Measurements from ENCODE around the gene PRKCH.

Gene PRKCH

DNA sequence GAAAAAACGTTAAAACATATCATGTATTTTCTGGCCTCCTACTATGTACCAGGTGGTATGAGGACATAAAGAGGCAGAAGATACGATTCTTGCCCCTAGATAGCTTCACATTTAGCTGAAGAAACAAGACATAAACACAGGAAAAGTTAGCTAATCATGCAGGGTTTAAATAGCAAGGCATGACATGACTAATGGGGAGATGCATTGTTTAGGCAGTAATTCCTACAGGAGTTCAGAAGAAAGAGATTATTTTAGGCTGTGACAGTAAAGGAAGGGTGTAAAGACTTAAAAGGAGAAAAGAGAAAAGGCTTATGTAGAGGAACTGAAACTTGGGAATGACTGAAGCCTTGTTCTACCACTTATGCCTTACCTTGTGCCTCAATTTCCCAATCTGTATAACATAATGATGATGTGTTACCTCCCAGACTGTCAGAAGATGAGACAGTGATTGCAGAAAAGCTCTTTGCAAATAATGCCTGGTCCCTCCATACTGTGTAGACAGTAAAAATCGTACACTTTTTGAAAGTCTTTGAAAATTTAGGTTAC, 44.4 kb downstream of the PRKCH start:
- no peak for DNase-seq (ENCODE audit: low spot score)

DNA sequence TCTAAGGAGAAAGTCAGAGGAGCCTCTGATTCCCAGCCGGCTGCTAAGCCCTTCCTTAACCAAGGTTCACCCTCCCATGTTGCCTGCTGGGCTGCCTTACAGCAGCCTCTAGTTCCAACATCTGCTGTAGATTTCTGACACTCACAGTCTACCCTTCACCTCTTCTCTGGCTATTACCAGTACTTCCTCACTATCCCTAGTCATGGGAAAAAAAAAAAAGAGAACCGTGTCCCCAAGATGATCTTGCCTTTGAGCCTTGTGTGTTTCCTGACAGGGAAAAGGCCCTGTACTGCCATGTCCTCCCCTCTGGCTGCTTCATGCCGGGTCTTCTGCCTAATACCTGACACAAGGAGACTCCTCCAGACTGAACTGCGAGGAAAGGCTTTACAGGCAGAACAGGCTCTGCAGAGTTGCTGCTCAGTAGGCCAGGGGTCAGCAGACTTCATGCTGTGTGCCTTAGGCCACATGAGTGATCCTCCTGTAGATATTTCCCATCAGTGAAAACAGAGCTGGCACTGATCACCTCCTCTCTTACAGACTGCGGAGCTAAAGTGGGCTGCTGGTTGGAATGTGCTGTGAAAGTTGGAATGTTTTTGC, 46.8 kb downstream of the PRKCH start:
- DNase-seq (ENCODE audit: low spot score): no peak

DNA sequence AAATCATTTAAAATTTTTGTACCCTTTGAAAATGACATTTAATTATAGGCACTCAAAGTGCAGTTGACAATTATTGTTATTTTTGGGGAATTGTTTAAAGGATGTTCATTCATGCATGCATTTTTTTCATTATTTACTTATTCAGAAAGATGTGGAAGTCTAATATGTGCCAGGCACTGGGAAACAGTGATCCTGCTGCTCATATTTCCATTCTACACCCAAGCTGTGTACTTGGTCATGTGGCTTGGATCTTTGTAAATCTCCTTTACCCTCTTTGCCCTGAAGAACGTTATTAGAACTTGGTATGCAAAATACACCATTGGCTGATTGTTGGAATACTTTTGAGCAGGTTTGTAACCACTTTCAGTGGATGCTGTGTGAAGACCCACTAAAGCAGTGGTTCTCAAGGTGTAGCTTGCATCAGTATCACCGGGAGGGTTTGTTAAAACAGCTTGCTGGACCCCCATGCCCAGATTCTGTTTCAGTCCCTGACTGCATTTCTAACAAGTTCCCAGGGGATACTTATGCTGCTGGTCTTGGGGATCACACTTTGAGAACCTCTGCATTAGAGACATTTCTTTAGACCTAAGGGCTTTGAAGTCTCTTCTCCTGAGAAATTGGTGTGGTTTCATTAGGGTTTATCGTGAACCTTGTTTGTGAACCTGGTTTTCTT, 47.5 kb downstream of the PRKCH start:
- no peak for DNase-seq (ENCODE audit: low spot score)

DNA sequence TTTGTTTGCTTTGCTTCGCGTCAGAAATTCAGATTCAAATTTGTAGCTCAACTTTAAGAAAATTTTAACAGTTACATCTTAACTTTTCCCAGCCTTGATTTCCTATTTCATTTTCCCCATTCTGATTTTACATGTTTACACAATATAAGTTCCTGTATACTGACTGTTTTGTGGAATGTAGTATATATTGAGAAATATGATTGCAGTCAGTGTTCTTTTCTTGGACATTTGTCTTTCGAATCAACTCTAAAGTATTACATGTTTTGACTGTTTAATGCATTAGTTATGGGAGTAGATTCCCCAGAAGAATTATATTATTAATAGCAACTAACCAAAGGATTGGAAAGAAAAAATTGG, 48.1 kb downstream of the PRKCH start:
- no peak for DNase-seq (ENCODE audit: low spot score)

DNA sequence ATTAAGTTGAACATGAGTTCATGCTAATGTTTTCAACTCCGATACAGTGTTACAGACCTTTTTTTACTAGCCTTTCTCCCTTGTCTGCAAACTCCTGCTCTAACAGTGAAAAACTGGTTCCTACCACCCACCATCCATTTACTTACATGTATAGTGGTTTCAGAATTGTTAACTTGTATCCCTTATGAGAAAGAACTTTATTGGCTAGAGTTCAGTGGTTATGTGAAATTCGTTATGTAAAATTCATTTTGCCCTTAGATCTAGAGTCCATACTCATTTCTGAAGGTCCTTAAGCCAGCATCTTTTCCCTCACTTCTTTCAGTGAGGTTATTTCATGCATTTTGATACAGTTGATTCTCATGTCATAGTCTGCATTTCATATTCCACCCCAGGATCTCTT, 51.0 kb downstream of the PRKCH start:
- no peak for DNase-seq (ENCODE audit: low spot score)

DNA sequence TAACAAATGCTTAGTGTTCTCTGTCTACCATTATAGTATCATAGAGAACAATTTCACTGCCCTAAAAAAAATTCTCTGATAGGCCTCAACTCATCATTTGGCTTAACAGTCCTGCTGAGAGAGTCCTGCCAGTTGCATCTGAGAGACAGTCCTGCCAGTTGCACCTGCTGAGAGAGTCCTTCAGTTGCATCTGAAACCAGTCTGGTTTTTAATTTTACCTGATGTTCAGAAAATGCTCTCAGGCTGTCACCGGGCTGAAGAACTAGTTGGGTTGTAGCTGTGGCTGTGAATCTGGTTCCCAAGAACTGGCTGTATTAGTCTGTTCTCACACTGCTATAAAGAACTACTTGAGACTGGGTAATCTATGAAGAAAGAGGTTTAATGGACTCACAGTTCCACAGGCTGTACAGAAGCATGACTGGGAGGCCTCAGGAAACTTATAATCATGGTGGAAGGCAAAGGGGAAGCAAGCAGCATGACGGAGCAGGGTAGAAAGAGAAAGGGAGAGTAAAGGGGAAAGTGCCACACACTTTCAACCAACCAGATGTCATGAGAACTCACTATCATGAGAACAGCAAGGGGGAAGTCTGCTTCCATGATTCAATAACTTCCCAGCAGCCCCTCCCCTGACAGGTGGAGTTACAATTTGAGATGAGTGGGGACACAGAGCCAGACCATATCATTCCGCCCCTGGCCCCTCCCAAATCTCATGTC, 51.6 kb downstream of the PRKCH start:
- no peak for DNase-seq (ENCODE audit: low spot score)

DNA sequence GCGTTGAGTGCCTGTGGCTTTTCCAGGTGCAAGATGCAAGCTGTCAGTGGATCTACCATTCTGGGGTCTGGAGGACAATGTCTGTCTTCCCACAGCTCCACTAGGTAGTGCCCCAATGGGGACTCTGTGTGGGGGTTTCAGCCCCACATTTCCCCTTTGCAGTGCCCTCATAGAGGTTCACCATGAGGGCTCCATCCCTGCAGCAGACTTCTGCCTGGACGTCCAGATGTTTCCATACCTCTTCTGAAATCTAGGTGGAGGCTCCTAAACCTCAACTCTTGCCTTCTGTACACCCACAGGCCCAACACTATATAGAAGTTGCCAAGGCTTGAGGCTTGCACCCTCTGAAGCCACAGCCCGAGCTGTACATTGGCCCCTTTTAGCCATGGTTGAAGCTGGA, 52.9 kb downstream of the PRKCH start:
- DNase-seq (ENCODE audit: low spot score): no peak

DNA sequence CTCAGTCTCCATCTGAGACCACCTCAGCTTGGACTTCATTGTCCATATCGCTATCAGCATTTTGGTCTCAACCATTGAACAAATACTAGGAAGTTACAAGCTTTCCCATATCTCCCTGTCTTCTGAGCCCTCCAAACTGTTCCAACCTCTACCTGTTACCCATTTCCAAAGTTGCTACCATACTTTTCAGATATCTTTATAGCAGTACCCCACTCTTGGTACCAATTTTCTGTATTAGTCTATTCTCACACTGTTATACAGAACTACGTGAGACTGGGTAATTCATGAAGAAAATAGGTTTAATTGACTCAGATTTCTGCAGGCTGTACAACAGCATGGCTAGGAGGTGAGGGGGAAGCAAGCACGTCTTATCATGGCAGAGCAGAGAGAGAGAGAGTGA, 53.8 kb downstream of the PRKCH start:
- DNase-seq (ENCODE audit: low spot score): no peak

DNA sequence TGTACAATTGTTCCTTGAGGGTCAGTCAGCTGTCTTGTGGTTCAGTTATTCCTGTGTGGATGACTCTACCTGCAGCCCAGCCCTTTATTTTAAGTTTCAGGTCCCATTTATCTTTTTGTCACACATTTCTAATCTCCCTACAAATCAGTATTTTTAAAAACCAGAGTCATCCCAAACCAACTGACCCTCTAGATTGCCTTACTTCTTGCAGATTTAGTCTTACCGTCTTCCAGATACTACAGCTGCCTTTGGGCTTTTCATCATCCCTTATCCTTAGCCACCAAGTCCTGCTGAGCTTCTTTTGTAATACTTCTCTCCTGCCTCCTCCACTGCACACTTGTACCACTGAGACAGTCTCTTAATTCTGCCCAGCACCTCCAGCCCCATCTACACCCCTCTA, 54.9 kb downstream of the PRKCH start:
- DNase-seq (ENCODE audit: low spot score): no peak

DNA sequence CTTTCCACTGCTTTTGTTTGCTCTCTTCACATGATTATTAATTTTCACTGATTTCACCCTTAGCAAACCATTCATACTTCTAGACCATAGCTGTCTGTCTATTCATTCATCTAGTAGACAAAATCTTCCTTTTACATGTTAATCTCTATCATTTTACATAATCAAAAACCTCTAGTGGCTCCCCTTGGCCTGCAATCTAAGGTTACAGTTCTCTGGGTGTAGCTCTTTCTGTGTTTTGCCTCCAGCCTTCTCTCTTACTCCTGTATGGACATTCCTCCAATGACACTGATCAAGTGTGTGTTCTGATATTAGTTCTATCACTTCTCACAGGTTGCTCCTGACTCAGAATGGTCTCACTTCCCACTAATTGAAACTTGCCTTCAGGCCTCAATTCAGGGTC, 56.4 kb downstream of the PRKCH start:
- DNase-seq (ENCODE audit: low spot score): no peak

DNA sequence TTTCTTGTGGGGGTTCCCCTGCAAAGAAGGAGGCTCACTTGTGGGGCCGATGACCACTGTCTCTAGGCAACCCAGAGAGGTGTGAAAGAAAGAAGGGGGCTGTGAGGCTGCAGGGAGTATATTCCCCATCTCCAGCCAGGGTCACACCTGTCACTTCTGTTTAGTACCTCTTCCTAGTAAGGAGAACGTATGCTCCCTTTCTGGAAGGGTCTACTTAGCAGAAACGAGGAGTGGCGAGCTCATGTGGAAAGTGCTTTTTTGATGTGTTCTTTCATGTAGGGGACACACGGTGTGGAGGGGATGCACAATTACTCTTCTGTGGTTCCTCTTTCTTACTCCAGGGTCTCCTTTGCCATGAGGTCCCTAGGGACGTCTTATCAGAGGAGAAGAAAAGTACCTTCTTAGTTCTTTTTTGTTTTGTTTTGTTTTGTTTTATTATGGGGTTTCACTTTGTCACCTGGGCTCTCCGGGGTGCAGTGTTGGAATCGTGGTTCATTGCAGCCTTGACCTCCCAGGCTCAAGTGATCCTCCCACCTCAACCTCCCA, 58.3 kb downstream of the PRKCH start:
- DNase-seq (ENCODE audit: low spot score): peak; percentile 32

DNA sequence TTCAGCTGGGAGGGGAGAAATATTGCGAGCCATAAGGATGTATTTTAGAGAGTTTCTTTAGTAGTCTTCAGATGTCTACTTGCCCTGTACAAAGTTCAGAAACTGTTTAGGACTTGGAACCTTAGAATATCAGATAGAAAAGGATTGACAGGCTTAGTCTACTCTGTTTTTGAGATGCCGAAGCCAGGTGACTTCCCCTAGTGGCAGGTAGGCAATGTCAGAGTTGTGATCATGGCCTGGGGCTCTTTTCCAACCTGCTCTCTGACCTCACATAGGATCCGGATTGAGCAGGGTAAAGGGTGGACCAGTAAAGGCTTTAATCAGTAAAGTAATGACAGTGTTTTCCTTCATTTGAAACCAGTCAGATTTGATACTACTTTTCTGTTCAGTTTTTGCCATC, 59.6 kb downstream of the PRKCH start:
- peak; percentile 36 for DNase-seq (ENCODE audit: low spot score)

DNA sequence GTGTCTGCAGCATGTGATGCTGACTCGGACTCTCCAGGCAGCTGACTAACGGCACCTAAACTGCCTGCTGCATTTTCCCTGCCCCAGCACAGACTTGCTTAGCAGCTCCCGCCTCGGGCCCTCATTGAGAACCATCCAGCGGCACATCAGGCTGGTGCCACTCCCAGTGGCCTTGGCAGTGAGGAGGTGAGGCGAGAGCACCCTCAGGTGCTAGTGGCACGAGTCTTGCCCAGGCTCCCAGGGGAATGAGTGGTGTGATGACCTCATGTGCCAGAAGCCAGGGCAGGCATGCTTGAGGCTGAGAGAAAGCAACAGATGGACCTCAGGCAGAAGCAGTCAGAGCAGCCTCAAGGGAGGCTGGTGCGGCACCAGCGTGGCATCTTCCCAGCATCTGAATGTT, 60.2 kb downstream of the PRKCH start:
- DNase-seq (ENCODE audit: low spot score): no peak

DNA sequence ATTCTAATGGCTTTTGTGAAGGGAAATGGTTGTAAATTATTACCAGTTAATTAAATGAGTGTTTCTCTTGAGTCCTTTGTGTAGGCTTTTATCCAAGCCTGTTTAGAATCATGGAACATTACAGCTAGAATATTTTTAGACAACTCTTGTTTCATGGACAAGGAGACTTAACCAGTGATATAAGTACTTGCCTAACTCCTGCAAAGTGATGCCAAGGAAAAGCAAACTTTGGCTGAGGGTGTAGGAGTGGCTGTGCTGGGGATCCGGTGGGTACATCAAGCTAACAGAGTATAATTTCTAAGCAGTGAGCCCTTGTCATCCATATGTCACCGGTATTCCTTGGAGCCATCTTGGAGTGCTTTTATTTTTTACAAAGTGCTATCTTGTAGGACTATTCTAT, 61.5 kb downstream of the PRKCH start:
- no peak for DNase-seq (ENCODE audit: low spot score)

DNA sequence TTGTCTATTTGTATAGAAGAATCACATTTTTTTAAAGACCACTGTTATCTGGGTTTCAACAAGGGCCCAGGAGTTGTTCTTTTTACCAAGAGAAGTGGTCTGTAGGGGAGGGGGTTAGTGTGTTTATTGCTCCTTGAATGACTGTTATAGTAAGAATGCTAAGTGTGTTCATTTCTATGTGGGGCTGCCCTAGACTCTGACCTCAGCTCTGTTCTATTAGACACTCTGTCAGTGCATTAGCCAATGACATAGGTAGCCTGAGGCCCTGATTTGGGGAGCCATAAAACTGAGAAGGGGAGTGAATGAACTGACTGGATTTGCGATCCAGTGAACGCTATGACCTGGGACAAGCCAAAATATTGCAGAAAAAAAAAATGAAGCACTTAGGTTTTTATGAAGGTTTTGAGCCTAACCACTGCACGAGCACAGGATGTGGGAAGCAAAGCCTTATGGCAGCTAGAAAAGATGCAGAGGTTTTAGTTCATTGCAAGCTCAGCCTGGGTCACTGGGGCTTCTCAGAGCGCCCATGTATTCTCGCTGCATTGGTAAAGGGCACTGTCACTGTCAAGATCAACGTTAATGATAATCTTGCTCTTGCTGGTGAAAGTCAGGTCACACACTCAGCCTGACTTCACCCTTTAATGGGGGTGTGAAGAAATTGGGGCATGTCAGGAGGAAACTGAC, 63.8 kb downstream of the PRKCH start:
- peak; percentile 71 for DNase-seq (ENCODE audit: low spot score)

DNA sequence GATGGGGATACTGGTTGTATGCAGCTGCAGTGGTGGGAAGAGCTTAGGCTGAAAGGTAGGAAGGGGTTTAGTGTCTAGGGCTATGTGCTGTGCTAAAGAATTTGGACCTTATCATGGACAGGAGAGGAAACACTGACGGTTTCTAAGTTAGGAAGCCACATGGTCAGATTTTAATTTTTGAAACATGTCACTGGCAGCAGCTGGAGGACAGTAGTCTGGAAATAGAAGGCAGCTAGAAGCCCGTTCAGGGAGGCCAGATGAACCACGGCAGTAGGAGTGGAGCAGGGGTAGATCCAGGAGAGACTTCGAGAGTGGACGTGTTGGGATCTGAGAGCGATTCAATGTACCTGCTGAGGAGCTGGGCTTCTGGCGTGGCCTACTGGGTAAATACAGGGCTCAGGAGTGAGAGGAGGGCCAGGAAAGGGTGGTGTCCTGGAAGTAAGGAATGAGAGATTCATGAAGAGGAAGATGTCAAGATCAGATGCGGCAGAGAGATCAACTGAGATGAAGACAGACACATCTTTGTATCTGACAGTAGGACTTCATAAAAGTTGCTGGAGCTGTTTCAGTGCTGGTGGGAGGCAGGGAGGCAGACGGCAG, 64.9 kb downstream of the PRKCH start:
- DNase-seq (ENCODE audit: low spot score): no peak

DNA sequence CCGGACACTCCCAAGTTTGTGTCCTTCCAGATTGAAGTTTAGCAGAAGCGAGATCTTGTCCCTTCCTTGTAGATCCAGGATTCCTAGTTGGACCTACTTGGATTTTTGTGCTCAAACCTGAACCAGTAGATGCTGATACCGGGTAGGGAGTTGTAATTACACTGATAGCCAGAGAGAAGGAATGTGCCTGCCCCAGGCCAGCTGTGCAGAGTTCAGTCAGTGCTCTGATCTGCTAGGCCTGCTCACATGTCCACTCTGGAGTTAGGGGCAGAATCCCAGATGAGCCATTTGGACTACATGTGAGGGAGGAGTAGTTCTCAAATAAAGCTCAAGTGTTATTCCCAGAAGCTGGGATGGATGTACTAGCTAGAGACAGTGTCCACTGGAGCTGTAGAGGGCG, 65.7 kb downstream of the PRKCH start:
- DNase-seq (ENCODE audit: low spot score): no peak

DNA sequence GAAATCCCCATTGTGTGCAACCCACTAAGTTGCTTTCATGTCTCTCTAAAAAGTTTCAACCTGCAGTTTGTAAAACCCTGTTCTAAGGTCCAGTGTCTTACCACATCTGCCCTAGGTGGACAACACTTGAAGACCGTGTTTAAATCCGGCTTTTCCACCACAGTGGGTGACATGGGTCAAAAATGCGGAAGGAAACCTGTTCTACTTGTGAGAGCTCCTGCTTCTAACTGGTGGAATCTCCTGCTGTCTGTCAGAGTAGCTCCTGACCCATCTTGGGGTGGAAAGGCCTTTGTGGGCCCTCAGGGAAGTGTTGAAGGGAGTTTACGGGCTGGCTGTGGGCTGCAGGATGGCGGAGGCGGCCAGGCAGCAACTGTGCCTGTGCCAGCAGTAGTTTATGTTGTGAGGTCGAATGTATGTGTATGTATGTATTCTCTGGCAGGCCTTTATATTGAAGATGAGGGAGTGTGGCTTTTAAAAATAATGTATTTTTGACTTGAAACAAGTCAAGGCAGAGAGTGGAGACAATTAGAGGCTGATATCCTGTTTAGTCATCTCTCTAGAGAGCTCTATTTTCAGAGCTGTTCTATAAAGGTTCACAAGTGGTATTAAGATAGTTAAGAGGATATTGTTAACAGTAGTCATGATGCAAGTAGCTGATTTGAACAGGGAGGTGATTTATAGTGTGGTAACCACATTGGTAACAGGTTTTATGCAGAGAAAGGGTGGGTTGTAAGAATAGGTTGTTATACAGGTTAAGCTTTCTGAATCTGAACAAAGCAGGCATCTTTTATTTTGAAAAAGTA, 67.0 kb downstream of the PRKCH start:
- DNase-seq (ENCODE audit: low spot score): peak; percentile 73

DNA sequence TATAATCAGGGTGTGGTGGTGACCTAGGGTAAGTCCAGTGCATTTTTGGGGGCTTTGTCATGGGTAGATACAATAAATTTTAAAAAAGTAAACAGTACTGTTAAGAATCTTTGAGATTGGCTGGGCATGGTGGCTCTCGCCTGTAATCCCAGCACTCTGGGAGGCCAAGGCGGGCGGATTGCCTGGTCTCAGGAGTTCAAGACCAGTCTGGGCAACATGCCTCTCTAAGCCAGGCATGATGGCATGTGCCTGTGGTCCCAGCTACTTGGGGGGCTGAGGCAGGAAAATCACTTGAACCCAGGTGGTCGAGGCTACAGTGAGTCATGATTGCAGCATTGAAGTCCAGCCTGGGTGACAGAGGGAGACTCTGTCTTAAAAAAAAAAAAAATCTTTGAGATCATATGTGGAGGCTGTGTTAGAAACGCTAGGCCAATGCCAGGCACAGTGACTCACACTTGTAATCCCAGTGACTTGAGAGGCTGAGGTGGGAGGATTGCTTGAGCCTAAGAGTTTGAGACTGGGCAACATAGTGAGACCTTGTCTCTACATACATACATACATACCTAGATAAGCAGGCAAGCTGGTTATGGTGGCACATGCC, 67.7 kb downstream of the PRKCH start:
- DNase-seq (ENCODE audit: low spot score): peak; percentile 40

DNA sequence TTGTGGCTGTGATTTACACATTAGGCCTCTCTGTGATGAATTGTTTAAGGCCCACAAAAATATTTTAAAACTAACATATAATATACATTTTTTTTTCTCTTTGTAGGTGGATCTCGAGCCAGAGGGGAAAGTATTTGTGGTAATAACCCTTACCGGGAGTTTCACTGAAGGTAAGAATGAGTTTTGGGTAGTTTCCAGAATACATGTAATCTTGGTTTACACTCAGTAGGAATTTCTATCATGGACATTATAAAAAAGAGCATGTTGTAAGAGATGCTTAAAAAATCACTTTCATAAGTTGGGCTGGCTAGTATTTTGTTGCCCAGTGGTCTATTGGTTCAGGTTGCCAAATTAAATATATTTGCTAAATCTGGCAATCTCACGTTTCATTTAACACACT, 69.7 kb downstream of the PRKCH start:
- DNase-seq (ENCODE audit: low spot score): no peak

DNA sequence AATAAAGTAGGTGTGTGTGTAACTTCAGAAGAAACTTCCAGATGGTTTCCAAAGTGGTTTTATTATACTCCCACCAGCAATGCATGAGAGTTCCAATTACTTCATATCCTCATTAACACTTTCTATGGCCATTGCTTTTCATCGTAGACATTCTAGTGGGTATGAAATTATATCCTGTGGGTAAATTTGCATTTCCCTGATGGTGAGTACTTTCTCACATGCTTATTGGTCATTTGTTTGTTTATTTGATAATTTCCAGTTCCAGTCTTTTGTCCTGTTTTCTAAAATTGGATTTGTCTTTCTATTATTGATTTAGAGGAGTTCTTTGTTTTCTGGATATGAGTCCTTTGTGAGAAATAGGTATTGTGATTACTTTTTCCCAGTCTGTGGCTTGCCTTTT, 70.9 kb downstream of the PRKCH start:
- DNase-seq (ENCODE audit: low spot score): no peak

All from CD4-positive, alpha-beta T cell treated with Interleukin-2 at 100 ng/mL for 4 hours (primary cell).